ENCODE measurements around the gene TM9SF1. TPM values are rescaled to one million over a fixed set of nuclear protein-coding genes. Genes with fewer than 3 reads are reported as not detected.

The TM9SF1 gene
- total and polyA plus RNA-seq, 10 of the 15 experiments (the other 5 are each of a cell fraction or from before 2014, with no cell fraction given): 7.2 to 39.2 (median 17.6) TPM

DNA sequence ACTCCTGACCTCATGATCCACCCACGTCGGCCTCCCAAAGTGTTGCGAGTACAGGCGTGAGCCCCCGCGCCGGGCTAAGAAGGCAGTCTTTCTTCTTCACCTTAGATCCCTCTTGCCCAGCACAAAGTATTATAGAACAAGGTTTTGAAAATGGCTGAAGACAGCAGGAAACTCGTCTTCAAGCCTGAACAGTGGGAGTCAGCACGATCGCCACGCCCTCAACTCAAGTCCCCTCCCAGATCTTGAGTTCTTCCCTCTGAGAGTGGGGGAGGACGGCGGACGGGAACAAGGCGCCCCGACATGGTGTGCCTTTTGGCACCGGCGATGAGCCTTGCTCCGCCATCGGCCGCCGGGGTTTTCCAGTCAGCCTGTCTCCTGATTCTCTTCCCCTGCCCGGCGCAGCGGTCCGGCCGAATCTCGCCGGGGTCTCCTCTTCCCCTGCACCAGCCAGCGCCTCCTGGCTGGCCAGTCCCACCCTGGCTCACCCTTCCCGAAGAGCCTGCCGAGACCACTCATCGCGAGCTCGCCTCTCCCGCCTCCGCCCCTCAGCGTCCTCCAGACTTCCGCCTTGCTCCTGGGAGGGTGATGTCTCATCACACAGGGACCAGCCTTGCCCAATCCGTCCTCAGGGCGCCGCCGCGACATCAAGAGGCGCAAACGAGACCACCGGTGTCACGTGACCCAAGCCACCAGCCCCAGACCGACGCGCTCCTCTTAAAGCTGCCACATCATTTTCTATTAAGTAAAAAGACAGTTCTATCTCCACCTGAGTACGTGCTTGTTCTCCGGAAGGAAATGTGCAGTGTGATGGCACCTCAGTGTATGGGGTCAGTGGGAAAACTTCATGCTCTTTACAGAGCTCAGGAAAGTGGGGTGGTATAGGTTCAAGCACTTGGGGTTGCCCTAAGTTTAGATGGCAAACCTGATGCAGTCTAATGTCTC lies 18.0 kb upstream of the TM9SF1 start, which contains the start of gene CHMP4A (continued):
- TF ChIP-seq, protein P1, sequence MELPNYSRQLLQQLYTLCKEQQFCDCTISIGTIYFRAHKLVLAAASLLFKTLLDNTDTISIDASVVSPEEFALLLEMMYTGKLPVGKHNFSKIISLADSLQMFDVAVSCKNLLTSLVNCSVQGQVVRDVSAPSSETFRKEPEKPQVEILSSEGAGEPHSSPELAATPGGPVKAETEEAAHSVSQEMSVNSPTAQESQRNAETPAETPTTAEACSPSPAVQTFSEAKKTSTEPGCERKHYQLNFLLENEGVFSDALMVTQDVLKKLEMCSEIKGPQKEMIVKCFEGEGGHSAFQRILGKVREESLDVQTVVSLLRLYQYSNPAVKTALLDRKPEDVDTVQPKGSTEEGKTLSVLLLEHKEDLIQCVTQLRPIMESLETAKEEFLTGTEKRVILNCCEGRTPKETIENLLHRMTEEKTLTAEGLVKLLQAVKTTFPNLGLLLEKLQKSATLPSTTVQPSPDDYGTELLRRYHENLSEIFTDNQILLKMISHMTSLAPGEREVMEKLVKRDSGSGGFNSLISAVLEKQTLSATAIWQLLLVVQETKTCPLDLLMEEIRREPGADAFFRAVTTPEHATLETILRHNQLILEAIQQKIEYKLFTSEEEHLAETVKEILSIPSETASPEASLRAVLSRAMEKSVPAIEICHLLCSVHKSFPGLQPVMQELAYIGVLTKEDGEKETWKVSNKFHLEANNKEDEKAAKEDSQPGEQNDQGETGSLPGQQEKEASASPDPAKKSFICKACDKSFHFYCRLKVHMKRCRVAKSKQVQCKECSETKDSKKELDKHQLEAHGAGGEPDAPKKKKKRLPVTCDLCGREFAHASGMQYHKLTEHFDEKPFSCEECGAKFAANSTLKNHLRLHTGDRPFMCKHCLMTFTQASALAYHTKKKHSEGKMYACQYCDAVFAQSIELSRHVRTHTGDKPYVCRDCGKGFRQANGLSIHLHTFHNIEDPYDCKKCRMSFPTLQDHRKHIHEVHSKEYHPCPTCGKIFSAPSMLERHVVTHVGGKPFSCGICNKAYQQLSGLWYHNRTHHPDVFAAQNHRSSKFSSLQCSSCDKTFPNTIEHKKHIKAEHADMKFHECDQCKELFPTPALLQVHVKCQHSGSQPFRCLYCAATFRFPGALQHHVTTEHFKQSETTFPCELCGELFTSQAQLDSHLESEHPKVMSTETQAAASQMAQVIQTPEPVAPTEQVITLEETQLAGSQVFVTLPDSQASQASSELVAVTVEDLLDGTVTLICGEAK (IDR thresholded peaks at IDR 0.05; ENCODE audit: borderline replicate concordance): peak; percentile 50; the same call in 1 of the 2 replicates
- TF ChIP-seq NR2C1 (IDR thresholded peaks at IDR 0.05): no peak; the same call in 1 of the 2 replicates
- peak; percentile 38 for TF ChIP-seq MYC (IDR thresholded peaks at IDR 0.05; ENCODE audit: insufficient read depth, insufficient read length, insufficient replicate concordance, low read length, severe bottlenecking)
- TF ChIP-seq, protein P2, sequence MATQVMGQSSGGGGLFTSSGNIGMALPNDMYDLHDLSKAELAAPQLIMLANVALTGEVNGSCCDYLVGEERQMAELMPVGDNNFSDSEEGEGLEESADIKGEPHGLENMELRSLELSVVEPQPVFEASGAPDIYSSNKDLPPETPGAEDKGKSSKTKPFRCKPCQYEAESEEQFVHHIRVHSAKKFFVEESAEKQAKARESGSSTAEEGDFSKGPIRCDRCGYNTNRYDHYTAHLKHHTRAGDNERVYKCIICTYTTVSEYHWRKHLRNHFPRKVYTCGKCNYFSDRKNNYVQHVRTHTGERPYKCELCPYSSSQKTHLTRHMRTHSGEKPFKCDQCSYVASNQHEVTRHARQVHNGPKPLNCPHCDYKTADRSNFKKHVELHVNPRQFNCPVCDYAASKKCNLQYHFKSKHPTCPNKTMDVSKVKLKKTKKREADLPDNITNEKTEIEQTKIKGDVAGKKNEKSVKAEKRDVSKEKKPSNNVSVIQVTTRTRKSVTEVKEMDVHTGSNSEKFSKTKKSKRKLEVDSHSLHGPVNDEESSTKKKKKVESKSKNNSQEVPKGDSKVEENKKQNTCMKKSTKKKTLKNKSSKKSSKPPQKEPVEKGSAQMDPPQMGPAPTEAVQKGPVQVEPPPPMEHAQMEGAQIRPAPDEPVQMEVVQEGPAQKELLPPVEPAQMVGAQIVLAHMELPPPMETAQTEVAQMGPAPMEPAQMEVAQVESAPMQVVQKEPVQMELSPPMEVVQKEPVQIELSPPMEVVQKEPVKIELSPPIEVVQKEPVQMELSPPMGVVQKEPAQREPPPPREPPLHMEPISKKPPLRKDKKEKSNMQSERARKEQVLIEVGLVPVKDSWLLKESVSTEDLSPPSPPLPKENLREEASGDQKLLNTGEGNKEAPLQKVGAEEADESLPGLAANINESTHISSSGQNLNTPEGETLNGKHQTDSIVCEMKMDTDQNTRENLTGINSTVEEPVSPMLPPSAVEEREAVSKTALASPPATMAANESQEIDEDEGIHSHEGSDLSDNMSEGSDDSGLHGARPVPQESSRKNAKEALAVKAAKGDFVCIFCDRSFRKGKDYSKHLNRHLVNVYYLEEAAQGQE (IDR thresholded peaks at IDR 0.05; ENCODE audit: low read depth, low read length): no peak
- TF ChIP-seq NR2C2 (IDR thresholded peaks at IDR 0.05; ENCODE audit: borderline replicate concordance, control insufficient read depth, insufficient read length, low read depth): no peak
- TF ChIP-seq IRF5 (IDR thresholded peaks at IDR 0.05; ENCODE audit: borderline replicate concordance): no peak
- TF ChIP-seq E2F8 (IDR thresholded peaks at IDR 0.05; ENCODE audit: low read depth, partially characterized antibody): peak; percentile 48
- no peak for TF ChIP-seq SUPT20H (IDR thresholded peaks at IDR 0.05; ENCODE audit: borderline replicate concordance, control insufficient read depth, low read depth, low read length)
- TF ChIP-seq, protein P3, sequence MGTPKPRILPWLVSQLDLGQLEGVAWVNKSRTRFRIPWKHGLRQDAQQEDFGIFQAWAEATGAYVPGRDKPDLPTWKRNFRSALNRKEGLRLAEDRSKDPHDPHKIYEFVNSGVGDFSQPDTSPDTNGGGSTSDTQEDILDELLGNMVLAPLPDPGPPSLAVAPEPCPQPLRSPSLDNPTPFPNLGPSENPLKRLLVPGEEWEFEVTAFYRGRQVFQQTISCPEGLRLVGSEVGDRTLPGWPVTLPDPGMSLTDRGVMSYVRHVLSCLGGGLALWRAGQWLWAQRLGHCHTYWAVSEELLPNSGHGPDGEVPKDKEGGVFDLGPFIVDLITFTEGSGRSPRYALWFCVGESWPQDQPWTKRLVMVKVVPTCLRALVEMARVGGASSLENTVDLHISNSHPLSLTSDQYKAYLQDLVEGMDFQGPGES (IDR thresholded peaks at IDR 0.05): peak; percentile 65; the same call in 1 of the 2 replicates
- TF ChIP-seq ZNF384 (IDR thresholded peaks at IDR 0.05; ENCODE audit: borderline replicate concordance, low read depth, low read length): no peak
- TF ChIP-seq IKZF1 (conservative IDR thresholded peaks at IDR 0.05): peak; percentile 90

Data from GM12878 (cell line).